ENCODE results near the gene SPTBN4.

SPTBN4 gene

DNA sequence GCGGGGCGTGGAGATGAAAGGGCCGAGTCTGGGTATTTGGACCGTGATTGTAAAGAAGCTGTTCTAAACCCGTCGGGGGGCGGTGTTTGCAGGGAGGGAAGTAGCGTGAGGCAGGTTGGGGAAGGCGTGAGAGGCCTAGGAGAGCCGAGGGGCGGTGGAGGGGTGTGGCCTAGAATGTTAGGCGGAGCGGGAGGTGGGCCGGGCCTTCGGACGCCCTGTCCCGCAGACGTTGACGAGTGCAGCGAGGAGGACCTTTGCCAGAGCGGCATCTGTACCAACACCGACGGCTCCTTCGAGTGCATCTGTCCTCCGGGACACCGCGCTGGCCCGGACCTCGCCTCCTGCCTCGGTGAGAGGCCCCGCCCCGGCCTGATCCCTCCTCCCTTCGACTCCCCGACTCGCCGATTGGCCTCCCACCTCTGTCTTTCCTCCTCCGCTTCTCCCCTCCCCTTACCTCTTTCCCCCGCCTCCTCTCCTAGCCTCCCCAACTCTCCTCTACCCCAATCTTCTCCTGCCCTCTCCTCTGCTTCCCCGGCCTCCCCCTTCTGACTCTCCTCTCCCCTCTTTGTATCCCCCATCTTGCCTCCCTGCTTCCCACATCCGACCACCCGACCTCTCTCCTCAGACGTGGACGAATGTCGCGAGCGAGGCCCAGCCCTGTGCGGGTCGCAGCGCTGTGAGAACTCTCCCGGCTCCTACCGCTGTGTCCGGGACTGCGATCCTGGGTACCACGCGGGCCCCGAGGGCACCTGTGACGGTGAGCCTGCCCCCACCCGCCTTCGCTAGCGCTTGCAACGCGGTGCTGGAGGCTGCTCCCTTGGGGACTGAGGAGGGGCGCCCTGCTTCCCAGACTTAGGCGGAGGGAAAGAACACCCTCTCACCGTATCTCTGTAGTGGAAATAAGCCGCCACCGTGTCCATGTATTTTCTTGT lies 147.2 kb downstream of the SPTBN4 start:
- no peak overlapping the region for H3K9ac ChIP-seq (ENCODE audit: low read depth, low read length)

DNA sequence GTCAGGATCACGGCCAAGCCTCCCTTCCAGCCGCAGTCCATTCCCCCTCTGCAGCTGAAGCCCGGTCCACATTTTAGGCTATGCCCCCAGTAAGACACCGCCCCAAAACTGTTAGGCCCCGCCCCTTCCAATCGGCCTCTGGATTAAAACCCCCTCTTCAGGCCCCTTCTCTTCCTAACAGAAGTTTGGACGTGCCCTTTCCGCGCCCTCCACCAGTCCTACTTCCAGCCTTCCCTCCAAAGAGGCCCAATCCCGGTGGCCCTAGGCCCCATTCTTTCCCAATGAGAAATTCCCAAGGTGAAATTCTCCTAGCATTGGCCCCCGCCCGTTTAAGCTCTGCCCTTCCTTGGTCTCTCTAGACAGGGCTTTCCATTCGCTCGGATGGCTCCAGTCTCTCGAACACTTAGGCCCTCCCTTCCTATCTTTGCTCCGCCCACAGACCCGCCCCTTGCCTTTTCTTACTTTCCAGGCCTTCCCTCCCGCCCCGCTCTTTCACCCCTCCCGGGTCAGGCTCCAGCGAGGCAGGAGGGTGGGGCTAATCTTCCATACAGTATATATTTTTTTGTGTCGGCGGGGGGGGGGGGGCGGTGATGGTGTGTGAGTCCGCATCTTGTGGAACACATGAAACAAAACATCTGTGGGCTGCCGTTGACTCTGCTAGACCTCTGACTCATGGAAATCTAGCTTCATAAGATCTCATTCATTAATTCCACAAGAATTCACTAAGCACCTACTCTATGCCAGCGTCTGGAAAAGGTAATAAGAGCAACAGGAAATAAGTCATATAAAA lies 148.0 kb downstream of the SPTBN4 start:
- Histone ChIP-seq H3K36me3 (ENCODE audit: insufficient read depth, low read length) (no peaks in the 10 kb centered on the region), H3K4me3 (ENCODE audit: low read length) (no peak overlapping the region), H3K4me2 (ENCODE audit: low read length) (peak overlapping the region; percentile 46), H3K9ac (ENCODE audit: low read depth, low read length) (no peak overlapping the region), H3K9me3 (replicated peaks; ENCODE audit: low read length) (no peaks in the 10 kb centered on the region), H3K4me1 (ENCODE audit: control insufficient read depth, insufficient read depth, low read length) (peaks cover 21% of the 10 kb centered on the region), H3K27me3 (ENCODE audit: control insufficient read depth, insufficient read depth, low read length) (no peaks in the 10 kb centered on the region)

More for the DNA sequence above, 147.2 kb downstream of the SPTBN4 start:
- Histone ChIP-seq H3K9me3 (replicated peaks; ENCODE audit: low read length) (no peaks in the 10 kb centered on the region), H3K4me2 (ENCODE audit: low read length) (no peak overlapping the region), H3K4me1 (ENCODE audit: control insufficient read depth, insufficient read depth, low read length) (peaks cover 26% of the 10 kb centered on the region), H3K36me3 (ENCODE audit: insufficient read depth, low read length) (no peaks in the 10 kb centered on the region), H3K27me3 (ENCODE audit: control insufficient read depth, insufficient read depth, low read length) (no peaks in the 10 kb centered on the region), H3K4me3 (ENCODE audit: low read length) (no peak overlapping the region)

DNA sequence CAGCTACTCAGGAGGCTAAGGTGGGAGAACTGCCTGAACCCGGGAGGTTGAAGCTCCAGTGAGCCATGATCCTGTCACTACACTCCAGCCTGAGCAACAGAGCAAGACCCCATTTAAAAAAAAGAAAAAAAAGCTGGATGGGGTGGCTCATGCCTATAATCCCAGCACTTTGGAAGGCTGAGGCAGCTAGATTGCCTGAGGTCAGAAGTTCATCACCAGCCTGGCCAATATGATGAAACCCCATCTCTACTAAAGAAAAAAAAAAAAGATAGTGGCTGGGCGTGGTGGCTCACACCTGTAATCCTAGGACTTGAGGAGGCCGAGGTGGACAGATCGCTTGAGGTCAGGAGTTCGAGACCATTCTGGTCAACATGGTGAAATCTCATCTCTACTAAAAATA lies 149.4 kb downstream of the SPTBN4 start:
- Histone ChIP-seq H3K4me2 (ENCODE audit: low read length) (no peak overlapping the region), H3K9ac (ENCODE audit: low read depth, low read length) (no peak overlapping the region), H3K4me1 (ENCODE audit: control insufficient read depth, insufficient read depth, low read length) (peaks cover 9% of the 10 kb centered on the region), H3K27me3 (ENCODE audit: control insufficient read depth, insufficient read depth, low read length) (no peaks in the 10 kb centered on the region), H3K36me3 (ENCODE audit: insufficient read depth, low read length) (no peaks in the 10 kb centered on the region), H3K9me3 (replicated peaks; ENCODE audit: low read length) (no peaks in the 10 kb centered on the region), H3K4me3 (ENCODE audit: low read length) (no peak overlapping the region)

DNA sequence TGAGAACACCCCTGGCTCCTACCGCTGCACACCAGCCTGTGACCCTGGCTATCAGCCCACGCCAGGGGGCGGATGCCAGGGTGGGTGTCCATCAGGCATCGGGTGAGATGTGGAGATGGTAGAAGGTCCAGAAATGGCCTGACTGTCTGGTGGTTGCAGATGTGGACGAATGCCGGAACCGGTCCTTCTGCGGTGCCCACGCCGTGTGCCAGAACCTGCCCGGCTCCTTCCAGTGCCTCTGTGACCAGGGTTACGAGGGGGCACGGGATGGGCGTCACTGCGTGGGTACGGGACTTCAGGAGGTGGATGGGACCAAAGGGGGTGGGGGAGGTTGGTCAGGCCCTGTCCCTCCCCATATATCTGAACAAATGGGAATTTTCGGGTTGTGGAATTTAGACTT lies 150.1 kb downstream of the SPTBN4 start:
- Histone ChIP-seq H3K27me3 (ENCODE audit: control insufficient read depth, insufficient read depth, low read length) (no peaks in the 10 kb centered on the region), H3K4me2 (ENCODE audit: low read length) (no peak overlapping the region), H3K9ac (ENCODE audit: low read depth, low read length) (no peak overlapping the region), H3K36me3 (ENCODE audit: insufficient read depth, low read length) (no peaks in the 10 kb centered on the region), H3K4me1 (ENCODE audit: control insufficient read depth, insufficient read depth, low read length) (peaks cover 7% of the 10 kb centered on the region), H3K9me3 (replicated peaks; ENCODE audit: low read length) (no peaks in the 10 kb centered on the region), H3K4me3 (ENCODE audit: low read length) (no peak overlapping the region)

DNA sequence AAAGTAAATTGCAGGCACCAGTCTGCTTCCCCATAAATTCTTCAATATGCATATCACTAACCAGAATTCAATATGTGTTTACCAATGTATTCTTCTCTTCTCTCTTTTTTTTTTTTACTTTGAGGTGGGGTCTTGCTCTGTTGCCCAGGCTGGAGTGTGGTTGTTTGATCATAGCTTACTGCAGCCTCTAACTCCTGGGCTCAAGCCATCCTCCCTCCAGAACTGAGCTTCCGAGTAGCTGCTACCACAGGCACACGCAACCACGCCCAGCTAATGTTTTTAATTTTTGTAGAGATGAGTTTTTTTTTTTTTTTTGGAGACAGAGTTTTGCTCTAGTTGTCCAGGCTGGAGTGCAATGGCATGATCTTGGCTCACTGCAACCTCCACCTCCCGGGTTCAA lies 151.2 kb downstream of the SPTBN4 start:
- H3K4me2 ChIP-seq (ENCODE audit: low read length): no peak overlapping the region
- H3K9ac ChIP-seq (ENCODE audit: low read depth, low read length): no peak overlapping the region
- no peak overlapping the region for H3K4me3 ChIP-seq (ENCODE audit: low read length)
- H3K9me3 ChIP-seq (replicated peaks; ENCODE audit: low read length): no peaks in the 10 kb centered on the region
- H3K36me3 ChIP-seq (ENCODE audit: insufficient read depth, low read length): no peaks in the 10 kb centered on the region
- H3K27me3 ChIP-seq (ENCODE audit: control insufficient read depth, insufficient read depth, low read length): no peaks in the 10 kb centered on the region
- peaks cover 7% of the 10 kb centered on the region for H3K4me1 ChIP-seq (ENCODE audit: control insufficient read depth, insufficient read depth, low read length)

DNA sequence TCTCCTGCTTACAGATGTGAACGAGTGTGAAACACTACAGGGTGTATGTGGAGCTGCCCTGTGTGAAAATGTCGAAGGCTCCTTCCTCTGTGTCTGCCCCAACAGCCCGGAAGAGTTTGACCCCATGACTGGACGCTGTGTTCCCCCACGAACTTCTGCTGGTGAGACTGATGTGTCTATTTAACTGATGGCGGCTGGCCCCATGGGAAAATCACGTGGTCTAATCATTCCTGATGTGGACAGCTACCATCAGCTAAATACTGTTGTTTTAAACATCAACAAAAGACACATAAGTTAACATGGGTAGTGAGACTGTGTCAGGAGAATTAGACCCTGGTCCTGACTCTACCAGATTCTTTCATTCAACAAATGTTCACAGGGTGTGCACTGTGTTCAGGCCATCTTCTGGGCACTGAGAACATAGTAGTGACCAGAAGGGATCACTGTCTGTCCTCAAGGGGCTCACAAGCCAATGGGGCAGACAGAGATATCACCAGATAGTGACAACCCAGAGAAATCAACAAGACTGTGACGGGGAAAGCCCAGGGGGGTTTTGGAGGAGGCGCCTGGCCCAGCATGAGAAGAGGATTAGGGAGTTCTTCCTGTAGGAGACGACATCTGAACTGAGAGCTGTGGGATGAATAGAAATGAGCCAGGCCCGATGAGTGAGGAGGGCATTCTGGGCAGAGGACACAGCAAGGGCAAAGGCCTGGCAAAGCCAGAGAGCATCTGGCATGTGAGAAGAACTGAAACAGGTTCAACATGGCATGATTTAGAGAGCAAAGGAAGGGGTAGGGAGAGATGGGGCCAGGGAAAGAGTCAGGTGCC lies 152.7 kb downstream of the SPTBN4 start:
- no peaks in the 10 kb centered on the region for H3K27me3 ChIP-seq (ENCODE audit: control insufficient read depth, insufficient read depth, low read length)
- H3K9me3 ChIP-seq (replicated peaks; ENCODE audit: low read length): no peaks in the 10 kb centered on the region
- no peak overlapping the region for H3K4me3 ChIP-seq (ENCODE audit: low read length)
- H3K4me1 ChIP-seq (ENCODE audit: control insufficient read depth, insufficient read depth, low read length): peaks cover 4% of the 10 kb centered on the region
- H3K36me3 ChIP-seq (ENCODE audit: insufficient read depth, low read length): no peaks in the 10 kb centered on the region
- H3K9ac ChIP-seq (ENCODE audit: low read depth, low read length): no peak overlapping the region
- H3K4me2 ChIP-seq (ENCODE audit: low read length): no peak overlapping the region

DNA sequence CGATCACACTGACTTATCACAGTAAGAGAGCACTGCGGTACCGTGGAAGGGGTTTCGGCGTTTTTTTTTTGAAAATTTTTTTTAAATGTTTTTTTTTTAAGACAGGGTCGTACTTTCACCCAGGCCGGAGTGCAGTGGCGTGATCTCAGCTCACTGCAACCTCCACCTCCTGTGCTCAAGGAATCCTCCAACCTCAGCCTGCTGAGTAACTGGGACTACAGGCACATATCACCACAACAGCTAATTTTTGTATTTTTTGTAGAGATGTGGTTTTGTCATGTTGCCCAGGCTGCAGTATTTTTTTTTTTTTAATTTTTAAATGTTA lies 153.3 kb downstream of the SPTBN4 start:
- H3K27me3 ChIP-seq (ENCODE audit: control insufficient read depth, insufficient read depth, low read length): no peaks in the 10 kb centered on the region
- H3K9ac ChIP-seq (ENCODE audit: low read depth, low read length): no peak overlapping the region
- no peak overlapping the region for H3K4me2 ChIP-seq (ENCODE audit: low read length)
- H3K4me1 ChIP-seq (ENCODE audit: control insufficient read depth, insufficient read depth, low read length): no peaks in the 10 kb centered on the region
- H3K9me3 ChIP-seq (replicated peaks; ENCODE audit: low read length): no peaks in the 10 kb centered on the region
- H3K4me3 ChIP-seq (ENCODE audit: low read length): no peak overlapping the region
- H3K36me3 ChIP-seq (ENCODE audit: insufficient read depth, low read length): no peaks in the 10 kb centered on the region

DNA sequence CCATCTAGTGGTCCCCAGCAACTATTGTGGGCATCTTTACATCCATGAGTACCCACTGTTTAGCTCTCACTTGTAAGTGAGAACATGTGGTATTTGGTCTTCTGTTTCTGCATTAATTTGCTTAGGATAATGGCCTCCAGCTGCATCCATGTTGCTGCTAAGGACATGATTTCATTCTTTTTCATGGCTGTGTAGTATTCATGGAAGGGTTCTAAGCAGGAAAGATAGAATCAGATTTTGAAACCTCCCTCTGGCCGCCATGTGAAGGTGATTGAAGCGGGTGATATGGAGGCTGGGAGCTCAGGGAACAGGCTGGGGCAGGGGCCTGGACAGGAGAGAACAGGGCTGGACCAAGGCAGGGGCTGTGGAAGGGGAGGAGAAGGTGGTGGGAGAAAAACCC lies 154.5 kb downstream of the SPTBN4 start:
- no peaks in the 10 kb centered on the region for H3K36me3 ChIP-seq (ENCODE audit: insufficient read depth, low read length)

DNA sequence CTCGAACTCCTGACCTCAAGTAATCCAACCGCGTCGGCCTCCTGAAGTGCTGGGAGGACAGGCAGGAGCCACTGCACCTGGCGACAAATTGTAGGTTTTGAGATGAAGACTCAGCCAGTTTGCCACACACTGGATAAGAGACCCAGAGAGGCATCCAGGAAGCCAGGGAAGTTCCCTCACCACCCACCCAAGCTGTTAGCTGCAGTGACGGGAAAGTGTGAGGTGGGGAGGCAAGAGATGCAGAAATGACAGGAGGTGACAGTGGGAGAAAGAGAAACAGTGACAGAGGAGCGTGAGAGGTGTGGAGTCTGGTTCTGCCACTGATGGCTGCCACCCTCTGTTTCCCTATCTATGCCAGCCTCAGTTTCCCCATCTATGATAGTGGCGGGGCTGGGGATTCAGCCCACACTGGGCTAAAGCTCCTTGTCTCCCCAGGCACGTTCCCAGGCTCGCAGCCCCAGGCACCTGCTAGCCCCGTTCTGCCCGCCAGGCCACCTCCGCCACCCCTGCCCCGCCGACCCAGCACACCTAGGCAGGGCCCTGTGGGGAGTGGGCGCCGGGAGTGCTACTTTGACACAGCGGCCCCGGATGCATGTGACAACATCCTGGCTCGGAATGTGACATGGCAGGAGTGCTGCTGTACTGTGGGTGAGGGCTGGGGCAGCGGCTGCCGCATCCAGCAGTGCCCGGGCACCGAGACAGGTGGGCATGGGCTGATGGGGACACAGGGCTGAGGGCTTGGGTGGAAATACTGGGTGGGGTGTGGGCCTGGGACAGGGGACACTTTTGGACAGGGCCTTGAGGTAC lies 155.4 kb downstream of the SPTBN4 start:
- Histone ChIP-seq H3K4me3 (ENCODE audit: low read length) (no peak overlapping the region), H3K4me1 (ENCODE audit: control insufficient read depth, insufficient read depth, low read length) (no peaks in the 10 kb centered on the region), H3K27me3 (ENCODE audit: control insufficient read depth, insufficient read depth, low read length) (no peaks in the 10 kb centered on the region), H3K9me3 (replicated peaks; ENCODE audit: low read length) (no peaks in the 10 kb centered on the region), H3K4me2 (ENCODE audit: low read length) (no peak overlapping the region), H3K9ac (ENCODE audit: low read depth, low read length) (no peak overlapping the region), H3K36me3 (ENCODE audit: insufficient read depth, low read length) (no peaks in the 10 kb centered on the region)

More for the DNA sequence above, 154.5 kb downstream of the SPTBN4 start:
- Histone ChIP-seq H3K27me3 (ENCODE audit: control insufficient read depth, insufficient read depth, low read length) (no peaks in the 10 kb centered on the region), H3K9me3 (replicated peaks; ENCODE audit: low read length) (no peaks in the 10 kb centered on the region), H3K4me1 (ENCODE audit: control insufficient read depth, insufficient read depth, low read length) (no peaks in the 10 kb centered on the region), H3K4me2 (ENCODE audit: low read length) (no peak overlapping the region), H3K4me3 (ENCODE audit: low read length) (no peak overlapping the region), H3K9ac (ENCODE audit: low read depth, low read length) (no peak overlapping the region)

DNA sequence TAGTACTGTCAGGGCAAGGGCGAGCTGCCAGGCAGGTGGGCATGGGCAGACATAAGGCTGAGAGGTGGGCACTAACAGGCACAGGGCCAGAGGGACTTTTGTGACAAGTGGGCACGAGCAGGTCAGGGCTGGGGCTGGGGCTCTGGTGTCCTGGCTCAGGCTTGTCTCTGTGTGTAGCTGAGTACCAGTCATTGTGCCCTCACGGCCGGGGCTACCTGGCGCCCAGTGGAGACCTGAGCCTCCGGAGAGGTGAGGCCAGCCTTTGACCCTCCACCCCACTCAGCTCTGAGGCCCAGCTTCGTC lies 155.9 kb downstream of the SPTBN4 start:
- Histone ChIP-seq H3K9me3 (replicated peaks; ENCODE audit: low read length) (no peaks in the 10 kb centered on the region), H3K27me3 (ENCODE audit: control insufficient read depth, insufficient read depth, low read length) (no peaks in the 10 kb centered on the region), H3K4me3 (ENCODE audit: low read length) (no peak overlapping the region), H3K9ac (ENCODE audit: low read depth, low read length) (no peak overlapping the region), H3K36me3 (ENCODE audit: insufficient read depth, low read length) (no peaks in the 10 kb centered on the region), H3K4me1 (ENCODE audit: control insufficient read depth, insufficient read depth, low read length) (no peaks in the 10 kb centered on the region), H3K4me2 (ENCODE audit: low read length) (no peak overlapping the region)
